Gastrocnemius medialis (tissue), 4 donors: ENCODE data around the gene NRXN2. TPM values are rescaled to one million over a fixed set of nuclear protein-coding genes. Genes with fewer than 3 reads are reported as not detected.
A peak's percentile ranks its signal among the peaks of the same experiment; 100 is the strongest.

Source experiments
- ATAC-seq, 2 donors: fragments of 150-250 bp; one replicate each; pipeline ENCODE4 v1.9.1; 2016
- DNase-seq, 2 donors: peaks; one replicate each; pipeline ENCODE4 v3.0.0-alpha.2; 2019
- H3K27ac ChIP-seq, 4 donors: fragments of 200-600 bp; sonication (generic); 1 replicate in 1 of 4; 2 replicates in 3 of 4; pipeline ENCODE4 v1.5.1; 2016 to 2018; ENCODE audit warnings: mild to moderate bottlenecking in 2 of 4, moderate library complexity in 1 of 4
- H3K27me3 ChIP-seq, 3 donors: fragments of 200-600 bp; sonication (generic) in 2 of 3; 1 replicate in 1 of 3; 2 replicates in 2 of 3; pipeline versions ENCODE4 v1.5.1 to v1.6.0; 2016 to 2019; ENCODE audit warnings: mild to moderate bottlenecking in 1 of 3, moderate library complexity in 1 of 3
- H3K36me3 ChIP-seq, 2 donors: fragments of 200-600 bp; sonication (generic) in 1 of 2; one replicate each; pipeline ENCODE4 v1.5.1; 2017 to 2018
- H3K4me1 ChIP-seq, 2 donors: fragments of 200-600 bp; sonication (generic) in 1 of 2; one replicate each; pipeline ENCODE4 v1.5.1; 2016 to 2017; ENCODE audit warnings: mild to moderate bottlenecking in 2 of 2
- H3K4me3 ChIP-seq, 4 donors: fragments of 200-600 bp; sonication (generic) in 3 of 4; 1 replicate in 1 of 4; 2 replicates in 3 of 4; pipeline ENCODE4 v1.5.1; 2016 to 2019; ENCODE audit warnings: mild to moderate bottlenecking in 2 of 4
- H3K9me3 ChIP-seq, 3 donors: fragments of 200-600 bp; sonication (generic) in 2 of 3; 1 replicate in 1 of 3; 2 replicates in 2 of 3; pipeline ENCODE4 v1.5.1; 2016 to 2019
- CTCF ChIP-seq, 5 experiments: fragments of 450-650 bp in 3 of 5; fragments of 200-600 bp in 2 of 5; sonication (generic) in 2 of 5; IDR thresholded peaks in 4 of 5; conservative IDR thresholded peaks in 1 of 5; 1 replicate in 4 of 5; 2 replicates in 1 of 5; pipeline ENCODE4 v1.5.1; 2016 to 2019; ENCODE audit warnings: antibody characterized with exemption in 5 of 5, mild to moderate bottlenecking in 3 of 5, moderate library complexity in 3 of 5
- POLR2A ChIP-seq, 2 donors: fragments of 450-650 bp; IDR thresholded peaks; one replicate each; pipeline ENCODE4 v1.6.1; 2017; ENCODE audit warnings: antibody characterized with exemption in 2 of 2, mild to moderate bottlenecking in 2 of 2, moderate library complexity in 2 of 2
- in situ Hi-C, 4 donors: fragments of 200-750 bp; cut with MboI; loops; one replicate each; pipeline versions ENCODE4 v1.15.0 to v1.8.0; 2017; ENCODE audit warnings: low sequenced_read_pairs in 4 of 4
- intact Hi-C: fragments of 100-400 bp; cut with DNase I; formaldehyde crosslinking; loops from one replicate; pipeline ENCODE4 v1.15.1; 2023; ENCODE audit warnings: low total_unique reads
- total RNA-seq, 4 donors: library from RNA; depleted of rRNA; stranded (reverse); fragments of >200 nt; gene quantifications; one replicate each; pipeline versions ENCODE4 v1.1.0 to v1.2.3, GENCODE V29; 2016

NRXN2 gene
- total RNA-seq, 4 donors from 2014 or later: 0.15 to 6.2 (median 1.8) TPM

- Histone ChIP-seq H3K27me3 (no peaks in the 10 kb centered on the region), H3K9me3 (no peaks in the 10 kb centered on the region), H3K27ac (peak overlapping the region in 1 of 4 donors; percentile 99), H3K4me3 (no peak overlapping the region), H3K36me3 (peaks cover 0 to 56% of the 10 kb centered on the region in 2 donors), H3K4me1 (peaks cover 20 to 44% of the 10 kb centered on the region in 2 donors)
- ATAC-seq (no peak), DNase-seq (no peak)
- intact Hi-C loops: no loop called here
- in situ Hi-C loops: no loop called here
- TF ChIP-seq CTCF (IDR thresholded peaks at IDR 0.05 in 4 of 5, conservative IDR thresholded peaks at IDR 0.05 in 1 of 5): no peak
- TF ChIP-seq POLR2A (IDR thresholded peaks at IDR 0.05): no peak
Measured at GRCh38 chr11:64750361-64751054, 27.5 kb upstream of the NRXN2 start.

- no peak overlapping the region for H3K4me3 ChIP-seq
- ATAC-seq (no peak), DNase-seq (peak in 1 of 2 donors; percentile 10)
- peaks cover 0 to 34% of the 10 kb centered on the region in 2 donors for H3K36me3 ChIP-seq
- TF ChIP-seq POLR2A (IDR thresholded peaks at IDR 0.05) (no peak), CTCF (IDR thresholded peaks at IDR 0.05 in 4 of 5, conservative IDR thresholded peaks at IDR 0.05 in 1 of 5) (no peak)
- intact Hi-C loops: no loop called here
- H3K9me3 ChIP-seq: no peaks in the 10 kb centered on the region
- H3K27ac ChIP-seq: peak overlapping the region in 3 of 4 donors; percentile 16 to 99 (median 29)
- H3K27me3 ChIP-seq: no peaks in the 10 kb centered on the region
- peaks cover 15 to 35% of the 10 kb centered on the region in 2 donors for H3K4me1 ChIP-seq
- in situ Hi-C loops: no loop called here
Measured at GRCh38 chr11:64747961-64748665, 25.1 kb upstream of the NRXN2 start.

- Histone ChIP-seq H3K9me3 (no peaks in the 10 kb centered on the region), H3K4me1 (peaks cover 19 to 32% of the 10 kb centered on the region in 2 donors), H3K36me3 (peaks cover 0 to 18% of the 10 kb centered on the region in 2 donors), H3K27ac (peak overlapping the region; percentile 80 to 99 (median 88)), H3K27me3 (no peaks in the 10 kb centered on the region), H3K4me3 (peak overlapping the region; percentile 42 to 72 (median 68))
- in situ Hi-C loops: no loop called here
- ATAC-seq (peak in 1 of 2 donors; percentile 11), DNase-seq (peak in 1 of 2 donors; percentile 69)
- TF ChIP-seq POLR2A (IDR thresholded peaks at IDR 0.05) (no peak), CTCF (IDR thresholded peaks at IDR 0.05 in 4 of 5, conservative IDR thresholded peaks at IDR 0.05 in 1 of 5) (no peak)
- intact Hi-C loops: no loop called here
Measured at GRCh38 chr11:64746486-64746885, 23.5 kb upstream of the NRXN2 start.

- in situ Hi-C loops (no loop called here), intact Hi-C loops (no loop called here)
- DNase-seq: peak; percentile 62 to 88
- Histone ChIP-seq H3K4me1 (peaks cover 19 to 32% of the 10 kb centered on the region in 2 donors), H3K4me3 (peak overlapping the region; percentile 42 to 72 (median 68)), H3K36me3 (peaks cover 0 to 10% of the 10 kb centered on the region in 2 donors), H3K9me3 (no peaks in the 10 kb centered on the region), H3K27me3 (no peaks in the 10 kb centered on the region), H3K27ac (peak overlapping the region; percentile 80 to 99 (median 88))
- TF ChIP-seq POLR2A (IDR thresholded peaks at IDR 0.05) (peak; percentile 73 to 74), CTCF (IDR thresholded peaks at IDR 0.05 in 4 of 5, conservative IDR thresholded peaks at IDR 0.05 in 1 of 5) (no peak)
- ATAC-seq: peak; percentile 17 to 19
Measured at GRCh38 chr11:64745521-64746328, 22.7 kb upstream of the NRXN2 start.
